HG03378 (cell line): ENCODE data around the gene IFNA17.
"Not testable (repeated sequence)": the region's sequence is repeated elsewhere in the genome, so short reads cannot be mapped to it uniquely, and the experiment has no call there.

ENCODE experiments used
- ATAC-seq: cut with Tn5 transposase; IDR thresholded peaks from one replicate; pipeline ENCODE4 v1.9.1; 2021; ENCODE audit warnings: mild to moderate bottlenecking, moderate library complexity; ENCODE audit not compliant: unreplicated experiment

Gene IFNA17

GRCh38 chr9:21228122-21228521 lies at the start of gene IFNA17:
TSS of gene IFNA17 (minus strand) at chr9:21228222. CDS start at chr9:21228173, 49 bp downstream.
- no peak for ATAC-seq

DNA sequence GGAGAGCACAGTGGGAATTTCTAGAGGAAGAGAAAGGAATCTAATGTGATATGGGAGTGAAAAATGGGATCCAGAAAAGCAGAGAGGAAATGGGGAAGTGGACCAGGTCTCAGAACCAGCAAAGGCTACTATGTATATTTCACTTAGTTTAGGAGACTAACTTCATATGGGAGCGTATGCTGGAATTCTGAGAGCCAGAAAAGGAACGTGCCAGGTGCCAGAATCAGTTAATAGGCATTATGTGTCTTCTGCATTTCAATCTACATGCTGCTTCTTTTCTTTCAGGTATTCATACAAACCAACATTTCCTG lies 40.3 kb upstream of the IFNA17 start:
- no peak for ATAC-seq

- ATAC-seq: peak; percentile 48
Measured at GRCh38 chr9:21267485-21268346, 39.7 kb upstream of the IFNA17 start.

- ATAC-seq: no peak
Measured at GRCh38 chr9:21266733-21267484, 38.9 kb upstream of the IFNA17 start.

DNA sequence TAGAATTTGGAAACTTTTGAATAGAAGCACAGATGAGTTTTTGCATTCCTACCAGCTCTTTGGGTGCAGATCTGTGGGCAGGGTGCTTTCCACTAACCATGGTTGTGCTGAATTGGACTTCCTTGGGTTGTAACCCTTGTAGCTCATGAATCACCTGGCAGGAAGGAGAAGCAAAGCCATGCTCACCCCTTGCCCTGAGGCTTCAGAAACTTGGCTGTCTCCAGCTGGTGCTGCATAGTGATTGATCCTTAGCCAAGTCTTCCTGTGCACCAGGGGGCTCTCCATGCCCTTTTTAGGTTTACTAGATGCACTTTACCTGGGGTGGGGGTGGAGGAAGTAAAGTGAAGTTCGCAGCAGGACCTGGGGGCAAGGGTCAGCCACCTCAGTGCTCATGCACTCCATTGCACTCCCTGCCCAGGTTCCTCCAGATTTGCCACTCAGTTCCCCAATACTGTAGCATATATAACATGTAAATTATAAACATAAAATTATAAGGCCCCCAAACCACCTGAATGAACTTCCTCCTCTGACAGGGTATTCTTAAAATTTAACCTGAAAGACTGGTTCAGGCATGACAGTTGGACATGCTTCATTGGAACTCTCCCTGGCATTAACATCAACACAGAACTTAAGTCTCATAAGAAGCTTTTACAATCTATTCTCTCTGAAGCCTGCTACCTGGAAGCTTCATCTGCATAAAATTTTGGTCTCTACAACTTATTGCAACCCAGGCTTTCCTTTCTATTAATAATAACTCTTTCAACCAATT lies 37.6 kb upstream of the IFNA17 start:
- ATAC-seq: no peak

GRCh38 chr9:21255538-21256212 lies 27.7 kb upstream of the IFNA17 start:
- ATAC-seq: no peak

DNA sequence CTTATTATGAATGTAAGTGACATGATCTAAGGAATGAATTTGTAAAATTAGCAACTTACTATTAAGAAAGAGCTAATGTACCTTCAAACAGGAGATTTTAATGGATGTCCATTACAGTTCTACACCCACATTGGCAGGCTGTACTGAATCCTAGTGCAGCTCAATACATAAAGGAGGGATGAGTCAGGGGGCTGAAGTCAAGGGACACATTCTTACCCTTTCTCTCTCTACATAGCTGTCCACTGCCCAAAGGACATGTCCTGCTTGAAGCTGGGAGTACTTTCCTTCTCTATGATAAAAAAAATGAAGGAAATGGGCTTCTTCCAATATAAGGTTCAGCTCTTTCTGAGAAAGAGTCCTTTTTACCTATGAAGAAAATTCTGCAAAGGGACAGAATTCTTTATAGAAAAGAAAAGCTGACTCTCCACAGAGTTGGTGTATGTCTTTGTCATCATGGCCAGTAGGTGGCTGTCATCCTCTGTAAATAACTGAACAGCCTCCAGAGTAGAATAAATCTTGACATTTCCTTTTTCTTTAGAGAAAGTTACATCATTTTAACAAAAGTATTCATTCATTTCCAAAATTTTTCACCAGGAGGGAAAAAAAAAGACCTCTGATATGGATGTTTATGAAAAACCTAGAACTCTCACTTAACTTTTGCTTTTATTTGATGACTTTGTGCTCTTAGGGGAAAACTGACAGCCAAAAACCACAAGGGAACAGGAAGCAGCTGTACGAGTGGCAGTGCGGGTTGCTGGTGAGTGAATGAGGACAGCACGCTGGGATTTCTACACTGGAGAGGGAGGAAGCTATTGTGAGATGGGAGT lies 24.9 kb upstream of the IFNA17 start:
- peak; percentile 71 for ATAC-seq

DNA sequence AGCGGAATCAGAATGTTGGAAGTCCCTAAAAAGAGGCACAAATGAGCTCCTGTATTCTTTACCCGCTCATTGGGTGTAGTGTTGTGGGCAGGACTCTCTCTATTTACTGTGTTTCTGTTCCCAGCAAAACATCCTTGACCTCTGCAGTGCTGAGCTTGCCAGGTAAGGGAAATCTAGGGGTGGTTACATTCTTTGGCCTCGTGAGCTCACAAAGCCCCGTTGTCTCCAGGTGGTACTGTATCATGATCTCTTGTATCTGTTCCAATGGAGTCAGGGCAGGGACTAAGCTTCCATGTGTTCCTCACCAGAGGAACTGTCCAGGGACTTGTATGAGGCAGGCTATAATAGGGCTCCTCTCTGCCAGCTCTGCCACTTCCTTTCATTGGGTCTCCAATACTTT lies 23.6 kb upstream of the IFNA17 start:
- no peak for ATAC-seq

- no peak for ATAC-seq
Measured at GRCh38 chr9:21251190-21251589, 23.2 kb upstream of the IFNA17 start.

GRCh38 chr9:21244836-21245235 lies 16.8 kb upstream of the IFNA17 start:
- no peak for ATAC-seq

GRCh38 chr9:21239911-21240310 lies 11.9 kb upstream of the IFNA17 start, which contains the start of gene IFNA14:
TSS of gene IFNA14 (minus strand) at chr9:21240005. CDS start at chr9:21239935, 70 bp downstream.
- ATAC-seq: no peak

GRCh38 chr9:21236360-21236714 lies 8.3 kb upstream of the IFNA17 start:
- peak; percentile 13 for ATAC-seq

DNA sequence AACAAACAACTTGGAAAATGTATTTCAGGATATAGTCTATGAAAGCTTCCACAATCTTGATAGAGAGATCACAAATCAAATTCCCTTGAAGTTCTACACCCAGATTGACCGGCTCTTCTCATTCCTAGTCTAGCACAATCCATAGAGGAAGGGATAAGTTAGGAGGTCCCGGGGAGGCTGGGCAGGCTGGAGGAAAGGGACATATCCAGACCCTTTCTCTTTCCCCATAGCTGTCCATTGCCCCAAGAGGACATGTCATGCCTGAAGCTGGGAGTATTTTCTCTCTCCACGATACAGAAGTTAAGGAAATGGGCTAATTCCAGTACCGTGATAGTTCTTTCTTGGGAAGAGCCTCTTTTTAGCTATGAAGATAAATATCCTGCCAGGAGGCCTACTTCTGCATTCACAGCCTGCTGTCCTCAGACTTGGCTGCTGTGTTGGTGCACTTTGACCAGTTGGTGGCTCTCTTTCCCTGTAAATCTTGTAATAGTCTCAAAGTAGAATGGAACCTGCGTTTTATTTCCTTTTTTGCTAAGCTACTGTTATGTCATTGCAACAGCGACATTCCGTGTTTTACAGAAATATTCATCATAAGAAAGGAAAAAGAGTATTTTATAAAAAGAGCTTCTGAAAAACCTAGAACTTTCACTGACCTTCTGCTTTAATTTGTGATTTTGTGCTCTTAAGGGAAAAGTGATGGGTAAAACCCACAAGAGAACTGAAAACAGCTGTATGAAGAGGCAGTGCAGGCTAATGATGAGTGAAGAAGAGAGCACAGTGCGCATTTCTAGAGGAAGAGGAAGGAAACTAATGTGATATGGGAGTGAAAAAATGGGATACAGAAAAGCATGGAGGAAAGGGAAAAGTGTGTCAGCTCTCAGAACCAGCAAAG lies 7.7 kb upstream of the IFNA17 start:
- ATAC-seq: peak; percentile 84

- ATAC-seq: no peak
Measured at GRCh38 chr9:21234153-21234687, 6.2 kb upstream of the IFNA17 start.

GRCh38 chr9:21233258-21233657 lies 5.2 kb upstream of the IFNA17 start:
- no peak for ATAC-seq

DNA sequence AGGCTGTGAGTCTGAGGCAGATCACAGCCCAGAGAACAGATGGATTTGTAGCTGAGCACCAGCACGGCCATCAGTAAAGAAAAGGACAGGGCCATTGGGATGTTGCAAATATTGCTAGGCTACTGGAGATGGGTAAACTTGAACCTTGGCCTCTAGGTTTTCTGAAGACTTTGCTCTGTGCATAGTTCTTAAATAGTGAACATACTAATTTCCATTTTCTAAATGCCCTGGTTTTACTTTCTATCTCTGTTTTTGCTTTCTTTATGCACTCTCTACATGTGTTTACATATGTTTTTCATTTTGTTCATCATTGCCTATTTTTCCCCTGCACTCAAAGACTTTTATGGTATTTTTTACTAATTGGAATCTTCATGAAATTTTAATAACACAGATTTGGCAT lies 10.8 kb downstream of the IFNA17 start, which contains the start of gene IFNA16:
Gene IFNA16, minus strand, starts transcription at position 101 of the 400 bp plus-strand sequence. Its CDS starts 6 bp downstream, at position 95.
- not testable (repeated sequence) for ATAC-seq

DNA sequence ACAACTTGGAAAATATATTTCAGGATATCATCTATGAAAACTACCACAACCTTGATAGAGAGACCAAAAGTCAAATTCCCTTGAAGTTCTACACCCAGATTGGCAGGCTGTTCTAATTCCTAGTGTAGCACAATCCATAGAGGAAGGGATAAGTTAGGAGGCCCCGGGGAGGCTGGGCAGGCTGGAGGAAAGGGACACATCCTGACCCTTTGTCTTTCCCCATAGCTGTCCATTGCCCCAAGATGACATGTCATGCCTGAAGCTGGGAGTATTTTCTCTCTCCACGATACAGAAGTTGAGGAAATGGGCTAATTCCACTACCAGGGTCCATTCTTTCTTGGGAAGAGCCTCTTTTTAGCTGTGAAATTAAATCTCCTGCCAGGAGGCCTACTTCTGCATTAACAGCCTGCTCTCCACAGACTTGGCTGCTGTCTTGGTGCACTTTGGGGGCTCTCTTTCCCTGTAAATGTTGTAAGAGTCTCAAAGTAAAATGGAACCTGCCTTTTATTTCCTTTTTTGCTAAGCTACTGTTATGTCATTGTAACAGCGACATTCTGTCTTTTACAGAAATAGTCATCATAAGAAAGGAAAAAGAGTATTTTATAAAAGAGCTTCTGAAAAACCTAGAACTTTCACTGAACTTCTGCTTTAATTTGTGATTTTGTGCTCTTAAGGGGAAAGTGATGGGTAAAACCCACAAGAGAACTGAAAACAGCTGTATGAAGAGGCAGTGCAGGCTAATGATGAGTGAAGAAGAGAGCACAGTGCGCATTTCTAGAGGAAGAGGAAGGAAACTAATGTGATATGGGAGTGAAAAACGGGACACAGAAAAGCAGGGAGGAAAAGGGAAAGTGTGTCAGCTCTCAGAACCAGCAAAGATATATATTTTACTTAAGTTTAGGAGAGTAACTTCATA lies 14.4 kb downstream of the IFNA17 start:
- ATAC-seq: peak; percentile 67

GRCh38 chr9:21212160-21212559 lies 15.9 kb downstream of the IFNA17 start:
- not testable (repeated sequence) for ATAC-seq
